Kasumi-1 (cell line): ENCODE measurements around the gene RUNX1.
"Not testable (repeated sequence)": the region's sequence is repeated elsewhere in the genome, so short reads cannot be mapped to it uniquely, and the experiment has no call there.

Experiments used
- DNase-seq, 2 experiments: peaks; one replicate each; lab custom pipeline; 2025; lab: John Stamatoyannopoulos, UW

The RUNX1 gene

DNA sequence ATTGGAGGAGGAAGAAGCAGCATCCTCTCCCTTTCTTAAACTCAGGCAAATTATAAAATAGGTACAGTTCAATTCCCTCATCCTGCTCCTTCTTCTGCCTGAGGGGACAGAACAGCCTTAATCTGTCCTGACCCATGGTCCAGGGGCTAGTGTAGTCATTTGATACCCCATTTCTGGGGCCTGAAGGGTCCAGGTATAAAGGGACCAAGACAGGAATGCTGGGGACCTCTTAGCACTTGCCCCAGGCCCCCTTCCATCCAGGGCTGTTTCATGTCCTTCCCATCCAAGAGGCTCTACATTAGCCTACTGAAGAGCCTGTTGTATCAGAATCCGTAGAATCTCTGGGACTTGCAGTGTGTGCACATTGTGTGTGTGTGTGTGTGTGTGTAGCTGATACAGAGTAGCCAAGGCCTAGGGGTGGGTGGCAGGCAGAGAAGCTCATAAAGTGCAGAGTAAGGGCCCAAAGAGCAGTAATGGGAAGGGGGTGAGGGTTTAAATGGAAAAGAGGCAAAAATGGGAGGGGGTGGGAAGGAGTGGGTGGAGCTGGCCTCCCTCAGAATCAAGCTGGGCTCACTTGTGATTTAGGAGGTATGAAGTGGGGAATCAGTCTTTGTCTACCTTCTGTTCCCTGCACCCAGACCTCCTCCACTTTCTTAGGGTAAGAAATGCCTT is 32.4 kb downstream of the RUNX1 start:
- DNase-seq, result no peak

DNA sequence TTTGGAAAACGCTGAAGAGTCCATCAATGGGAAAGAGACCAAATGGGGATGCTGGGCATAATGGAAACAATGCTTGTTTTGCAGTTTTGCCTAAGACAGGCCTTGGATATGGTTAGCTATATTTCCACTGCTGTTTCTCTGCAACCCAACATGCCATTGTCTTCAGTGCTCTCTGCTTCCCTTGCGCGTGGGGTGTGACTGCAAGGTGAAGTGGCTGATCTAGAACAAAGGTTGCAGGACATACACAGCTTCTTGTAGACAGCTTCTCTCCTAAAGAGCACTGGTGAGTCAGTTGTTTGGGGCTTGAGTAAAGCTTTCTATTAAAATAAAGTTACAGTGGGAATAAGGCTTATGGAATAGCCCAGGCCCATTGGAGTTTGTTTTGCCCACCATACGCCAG is 33.0 kb downstream of the RUNX1 start:
- no peak for DNase-seq

DNA sequence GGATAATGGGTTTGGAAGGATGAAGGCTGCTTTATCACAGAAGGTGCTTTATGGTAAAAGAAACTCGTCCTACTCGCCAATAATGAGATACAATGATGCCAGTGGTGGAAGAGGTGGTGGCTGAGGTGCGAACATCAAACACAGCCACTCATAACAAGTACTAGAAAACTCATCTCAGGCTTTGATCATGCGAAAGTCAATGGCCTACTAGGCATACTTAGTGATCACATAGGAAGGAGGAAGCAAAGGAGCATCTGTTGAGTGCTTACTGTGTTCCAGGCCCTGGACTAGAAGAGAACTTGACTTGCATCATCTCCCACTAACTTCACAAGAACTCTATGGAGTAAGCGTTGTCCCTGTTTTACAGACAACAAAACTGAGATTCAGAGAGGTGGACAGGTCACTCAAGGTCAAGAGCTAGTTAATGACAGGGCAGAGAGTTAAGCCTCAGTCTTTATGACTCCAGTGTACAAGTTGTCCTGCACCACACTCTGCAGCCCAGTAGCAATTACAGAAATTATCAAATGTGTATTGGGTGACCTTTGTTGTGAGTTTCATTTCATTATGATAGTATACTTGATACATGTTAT is 33.6 kb downstream of the RUNX1 start:
- DNase-seq, result no peak

- DNase-seq, result no peak
Observed at GRCh38 chr21:35014302-35015041, 34.6 kb downstream of the RUNX1 start.

DNA sequence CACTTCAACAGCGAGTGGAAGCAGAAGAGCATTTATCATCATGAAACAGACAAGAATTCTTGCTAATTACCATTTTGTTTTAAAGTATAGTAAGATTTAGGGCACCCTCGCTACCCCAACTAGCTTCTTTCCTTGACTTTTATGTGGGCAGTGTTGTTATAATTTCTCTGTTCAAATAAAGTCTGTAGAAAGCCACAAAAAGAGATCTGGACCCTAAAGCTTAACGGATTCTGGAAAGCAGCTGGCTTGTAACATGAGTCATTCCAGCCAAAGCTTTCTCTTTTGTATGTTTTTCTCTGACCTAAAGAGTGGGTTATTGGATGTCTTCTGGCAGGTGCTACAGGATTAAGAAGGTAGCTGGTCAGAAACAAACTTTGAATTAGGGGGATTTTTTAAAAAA is 37.4 kb downstream of the RUNX1 start:
- peak in 1 of 2 experiments; percentile 25 for DNase-seq

DNA sequence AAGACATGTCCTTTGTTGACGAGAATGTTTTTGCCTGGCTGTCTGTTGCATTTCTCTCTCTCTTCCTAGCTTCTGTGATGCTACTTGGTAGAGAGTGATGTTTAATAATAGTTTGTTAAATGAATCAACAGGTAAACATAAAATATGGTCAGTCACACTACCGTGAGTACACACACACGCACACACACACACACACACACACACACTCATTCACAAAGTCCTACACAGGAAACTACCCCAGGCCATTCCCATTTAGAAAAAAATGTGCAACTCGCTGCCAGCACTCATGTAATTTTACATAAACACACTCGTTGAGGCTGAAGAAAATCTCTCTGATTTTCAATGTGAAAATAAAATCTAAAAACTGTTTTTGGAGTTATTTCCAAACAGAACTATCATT is 38.7 kb downstream of the RUNX1 start:
- no peak for DNase-seq

GRCh38 chr21:35007348-35007747 is 41.8 kb downstream of the RUNX1 start:
- DNase-seq, result peak in 1 of 2 experiments; percentile 20

DNA sequence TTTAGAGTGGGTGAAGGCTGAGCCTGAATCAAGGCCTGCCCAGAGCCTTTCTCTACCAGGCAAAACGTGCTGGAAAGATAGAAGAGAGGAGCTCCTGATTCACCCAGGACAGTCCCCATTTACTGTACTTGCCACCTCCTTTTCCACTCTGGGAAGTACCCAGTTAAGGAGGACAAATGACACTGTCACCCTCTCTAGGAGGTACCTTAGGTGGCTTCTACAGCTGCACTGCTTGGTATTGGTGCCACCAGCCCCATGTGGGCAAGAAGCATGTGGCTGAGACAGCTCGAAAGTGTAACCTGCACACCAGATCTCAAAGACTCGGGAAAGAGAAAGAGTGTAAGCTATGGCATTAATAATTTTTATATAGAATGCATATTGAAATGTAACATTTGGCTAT is 42.3 kb downstream of the RUNX1 start:
- no peak for DNase-seq

GRCh38 chr21:35006248-35006647 is 42.9 kb downstream of the RUNX1 start:
- DNase-seq, result no peak

- no peak for DNase-seq
Observed at GRCh38 chr21:35005560-35006224, 43.4 kb downstream of the RUNX1 start.

- DNase-seq, result no peak
Observed at GRCh38 chr21:35005077-35005476, 44.0 kb downstream of the RUNX1 start.

- DNase-seq, result no peak
Observed at GRCh38 chr21:35004314-35004713, 44.8 kb downstream of the RUNX1 start.

GRCh38 chr21:35002879-35003722 is 46.0 kb downstream of the RUNX1 start:
- DNase-seq, result peak in 1 of 2 experiments; percentile 24

GRCh38 chr21:34999397-34999941 is 49.6 kb downstream of the RUNX1 start:
- DNase-seq, result peak in 1 of 2 experiments; percentile 9

DNA sequence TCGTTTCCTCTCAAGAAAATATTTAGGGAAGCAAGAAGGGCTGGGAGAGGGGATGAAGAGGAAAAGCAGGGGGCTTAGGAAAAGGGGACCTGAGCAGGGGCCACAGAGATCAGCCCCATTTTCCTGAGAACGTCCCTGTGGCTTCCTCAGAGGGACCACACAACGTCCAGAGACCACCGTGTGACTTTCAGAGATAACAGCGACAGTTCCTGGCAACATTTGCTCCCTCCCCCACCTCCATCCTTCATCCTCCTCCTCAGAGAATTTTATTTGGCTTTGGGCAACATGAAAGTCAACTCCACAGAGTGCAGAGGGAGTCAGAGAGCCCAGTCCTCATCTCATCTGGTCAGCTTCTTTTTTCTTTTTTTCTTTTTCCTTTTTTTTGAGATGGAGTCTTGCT is 50.9 kb downstream of the RUNX1 start:
- DNase-seq, result no peak

DNA sequence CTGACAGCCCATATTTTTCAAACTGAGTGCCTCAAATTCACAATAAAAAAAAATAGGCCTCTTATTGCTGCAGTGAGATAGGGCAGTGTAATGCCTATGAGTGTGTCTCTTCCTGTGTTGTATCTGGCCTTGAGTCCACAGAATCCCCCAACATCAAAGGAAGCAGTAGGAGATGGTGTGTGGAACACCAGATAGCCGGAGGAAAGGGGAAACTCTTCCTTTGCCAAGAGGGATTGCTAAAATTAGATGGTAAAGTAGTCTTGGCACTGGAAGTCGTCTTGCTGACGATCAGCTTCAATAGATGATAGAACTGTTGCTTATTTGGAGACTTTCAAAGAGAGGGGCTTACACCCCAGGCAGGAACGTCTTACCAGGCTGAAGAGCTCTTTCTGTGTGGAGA is 51.8 kb downstream of the RUNX1 start:
- peak; percentile 8 to 15 for DNase-seq

GRCh38 chr21:34996304-34997101 is 52.6 kb downstream of the RUNX1 start:
- no peak for DNase-seq

- DNase-seq, result no peak
Observed at GRCh38 chr21:34995979-34996303, 53.2 kb downstream of the RUNX1 start.

DNA sequence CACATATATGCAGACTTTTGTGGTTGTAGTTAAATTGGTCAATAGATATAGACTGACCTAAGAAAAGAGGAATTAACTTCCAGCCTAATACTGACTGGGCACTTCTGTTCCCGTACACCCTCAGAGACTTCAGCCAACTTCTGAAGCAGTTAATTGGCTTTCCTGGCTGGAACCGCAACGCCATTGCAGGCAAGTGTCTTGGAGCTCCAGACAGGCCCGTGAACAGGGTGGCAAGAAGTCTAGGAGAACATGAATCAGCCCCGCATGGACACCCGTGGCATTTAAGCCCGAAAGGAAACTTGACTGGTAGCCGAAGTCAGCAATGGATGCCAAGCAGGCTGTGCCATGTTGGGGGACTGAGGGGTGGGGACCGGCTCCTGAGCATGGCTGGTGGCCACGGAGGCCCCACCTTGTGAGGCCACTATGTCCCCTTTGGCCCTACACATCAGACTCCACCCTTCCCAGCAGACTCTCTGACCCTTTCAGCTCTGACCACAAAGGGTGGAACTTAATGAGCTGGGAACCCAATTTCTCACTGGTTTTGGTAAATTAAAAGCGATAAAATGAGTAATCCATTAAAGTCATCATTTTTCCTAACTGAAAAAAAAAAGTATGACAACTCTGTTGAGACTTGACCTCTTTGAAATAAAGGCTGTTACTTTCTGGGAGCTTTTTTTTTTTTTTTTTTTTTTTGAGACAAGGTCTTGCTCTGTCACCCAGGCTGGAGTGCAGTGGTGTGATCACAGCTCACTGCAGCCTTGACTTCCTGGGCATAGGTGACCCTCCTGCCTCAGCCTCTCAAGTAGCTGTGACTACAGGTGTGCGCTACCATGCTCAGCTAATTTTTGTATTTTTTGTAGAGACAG is 54.1 kb downstream of the RUNX1 start:
- no peak for DNase-seq

DNA sequence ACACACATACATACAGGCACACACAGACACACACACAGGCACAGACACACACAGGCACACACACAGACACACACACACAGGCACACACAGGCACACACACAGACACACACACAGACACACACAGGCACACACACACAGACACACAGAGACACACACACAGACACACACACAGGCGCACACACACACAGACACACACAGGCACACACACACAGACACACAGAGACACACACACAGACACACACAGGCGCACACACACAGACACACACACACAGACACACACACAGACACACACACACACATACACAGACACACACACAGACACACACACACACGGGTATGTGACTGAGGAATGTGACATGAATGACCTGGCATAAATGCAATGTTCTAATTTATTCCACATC is 55.6 kb downstream of the RUNX1 start:
- not testable (repeated sequence) for DNase-seq
